Bronchial epithelial cell (primary cell): ENCODE measurements around the gene SLC12A7. TPM values are rescaled to one million over a fixed set of nuclear protein-coding genes. Genes with fewer than 3 reads are reported as not detected.

Experiments
- DNase-seq: peaks from one replicate; pipeline ENCODE4 v3.0.0-alpha.2; 2010; ENCODE audit warnings: low read depth
- FAIRE-seq: peaks from 2 replicates; lab custom pipeline; 2011; peaks lifted over from hg19 to GRCh38; lab: Jason Lieb, UNC
- H3K27me3 ChIP-seq: 2 replicates; pipeline ENCODE4 v1.5.1; 2011; ENCODE audit warnings: low read length; ENCODE audit not compliant: control insufficient read depth, insufficient read depth
- H3K36me3 ChIP-seq: 2 replicates; pipeline ENCODE4 v1.5.1; 2011; ENCODE audit warnings: low read length; ENCODE audit not compliant: control insufficient read depth, insufficient read depth
- H3K4me3 ChIP-seq: 2 replicates; pipeline ENCODE4 v1.5.1; 2011; ENCODE audit warnings: mild to moderate bottlenecking, low read depth, low read length, control low read depth
- total RNA-seq: library from RNA; depleted of rRNA; stranded (reverse); fragments of >200 nt; gene quantifications from 2 replicates; pipeline ENCODE4 v1.2.1, GENCODE V29; 2014
- TF ChIP-seq, protein P1 (sequence below): IDR thresholded peaks from 2 replicates; pipeline ENCODE4 v1.5.1; 2011; ENCODE audit warnings: mild to moderate bottlenecking, moderate library complexity, low read length, control low read depth, inconsistent platforms; ENCODE audit not compliant: insufficient read depth, severe bottlenecking

SLC12A7 gene
- total RNA-seq, 1 donor from 2014 or later, result 10.3 TPM

GRCh38 chr5:1094670-1095190 lies 17.1 kb downstream of the SLC12A7 start:
- no peaks in the 10 kb centered on the region for H3K27me3 ChIP-seq
- peaks cover 2% of the 10 kb centered on the region for H3K36me3 ChIP-seq
- no peak for DNase-seq
- FAIRE-seq, result no peak
- TF ChIP-seq, protein P1, sequence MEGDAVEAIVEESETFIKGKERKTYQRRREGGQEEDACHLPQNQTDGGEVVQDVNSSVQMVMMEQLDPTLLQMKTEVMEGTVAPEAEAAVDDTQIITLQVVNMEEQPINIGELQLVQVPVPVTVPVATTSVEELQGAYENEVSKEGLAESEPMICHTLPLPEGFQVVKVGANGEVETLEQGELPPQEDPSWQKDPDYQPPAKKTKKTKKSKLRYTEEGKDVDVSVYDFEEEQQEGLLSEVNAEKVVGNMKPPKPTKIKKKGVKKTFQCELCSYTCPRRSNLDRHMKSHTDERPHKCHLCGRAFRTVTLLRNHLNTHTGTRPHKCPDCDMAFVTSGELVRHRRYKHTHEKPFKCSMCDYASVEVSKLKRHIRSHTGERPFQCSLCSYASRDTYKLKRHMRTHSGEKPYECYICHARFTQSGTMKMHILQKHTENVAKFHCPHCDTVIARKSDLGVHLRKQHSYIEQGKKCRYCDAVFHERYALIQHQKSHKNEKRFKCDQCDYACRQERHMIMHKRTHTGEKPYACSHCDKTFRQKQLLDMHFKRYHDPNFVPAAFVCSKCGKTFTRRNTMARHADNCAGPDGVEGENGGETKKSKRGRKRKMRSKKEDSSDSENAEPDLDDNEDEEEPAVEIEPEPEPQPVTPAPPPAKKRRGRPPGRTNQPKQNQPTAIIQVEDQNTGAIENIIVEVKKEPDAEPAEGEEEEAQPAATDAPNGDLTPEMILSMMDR, result no peak
- no peak overlapping the region for H3K4me3 ChIP-seq

DNA sequence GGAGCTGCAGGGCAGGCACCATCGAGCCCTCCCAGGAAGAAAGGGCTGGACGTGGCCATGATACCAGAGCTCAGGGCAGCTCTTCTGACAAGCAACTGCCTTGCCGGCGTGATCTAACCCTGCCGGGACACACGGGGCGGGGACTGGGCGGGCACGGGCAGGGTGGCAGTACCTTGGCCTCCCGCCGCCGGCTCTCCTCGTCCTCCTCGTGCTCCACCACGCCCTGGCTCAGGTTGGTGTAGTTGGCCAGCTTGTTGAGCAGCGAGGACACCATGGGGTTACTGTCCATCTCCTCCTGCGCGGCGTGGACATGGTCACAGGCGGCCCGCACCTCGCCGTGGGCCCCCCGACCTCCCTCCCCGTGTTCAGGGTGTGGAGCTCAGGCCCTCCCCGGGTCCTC lies 18.5 kb downstream of the SLC12A7 start:
- TF ChIP-seq, protein P1, result no peak
- DNase-seq, result no peak
- Histone ChIP-seq H3K36me3 (peaks cover 2% of the 10 kb centered on the region), H3K27me3 (no peaks in the 10 kb centered on the region), H3K4me3 (no peak overlapping the region)
- no peak for FAIRE-seq

GRCh38 chr5:1092122-1092521 lies 19.7 kb downstream of the SLC12A7 start:
- FAIRE-seq (no peak), DNase-seq (no peak)
- TF ChIP-seq, protein P1, result no peak
- Histone ChIP-seq H3K36me3 (peaks cover 2% of the 10 kb centered on the region), H3K27me3 (no peaks in the 10 kb centered on the region), H3K4me3 (no peak overlapping the region)

GRCh38 chr5:1091632-1092031 lies 20.2 kb downstream of the SLC12A7 start:
- FAIRE-seq (no peak), DNase-seq (no peak)
- H3K4me3 ChIP-seq, result no peak overlapping the region
- TF ChIP-seq, protein P1, result no peak
- H3K27me3 ChIP-seq, result no peaks in the 10 kb centered on the region
- H3K36me3 ChIP-seq, result peaks cover 2% of the 10 kb centered on the region

- no peak for DNase-seq
Measured at GRCh38 chr5:1090538-1090937, 21.3 kb downstream of the SLC12A7 start.

More at GRCh38 chr5:1090538-1090937, 21.3 kb downstream of the SLC12A7 start:
- H3K4me3 ChIP-seq, result no peak overlapping the region
- TF ChIP-seq, protein P1, result no peak
- no peaks in the 10 kb centered on the region for H3K27me3 ChIP-seq
- peaks cover 3% of the 10 kb centered on the region for H3K36me3 ChIP-seq
- FAIRE-seq, result no peak
